ENCODE results near the gene CCDC40. TPM values are rescaled to one million over a fixed set of nuclear protein-coding genes. Genes with fewer than 3 reads are reported as not detected.

CCDC40 gene
- total RNA-seq, 1 donor from 2014 or later, result 7.7 TPM

- no peak for TF ChIP-seq CTCF (IDR thresholded peaks at IDR 0.05; ENCODE audit: unreplicated experiment)
- Mint-ChIP-seq H3K36me3 (ENCODE audit: low read depth, unreplicated experiment) (peaks cover 15% of the 10 kb centered on the region), H3K27me3 (ENCODE audit: unreplicated experiment) (no peaks in the 10 kb centered on the region)
These were observed 34.3 kb upstream of the CCDC40 start for GRCh38 chr17:80002070-80002641.

GRCh38 chr17:80002690-80003490 is 33.6 kb upstream of the CCDC40 start:
- Mint-ChIP-seq H3K27me3 (ENCODE audit: unreplicated experiment) (no peaks in the 10 kb centered on the region), H3K36me3 (ENCODE audit: low read depth, unreplicated experiment) (peaks cover 15% of the 10 kb centered on the region), H3K9me3 (ENCODE audit: unreplicated experiment) (no peaks in the 10 kb centered on the region), H3K4me1 (ENCODE audit: unreplicated experiment) (peaks cover 5% of the 10 kb centered on the region), H3K4me3 (ENCODE audit: unreplicated experiment) (no peak overlapping the region), H3K27ac (ENCODE audit: unreplicated experiment) (no peak overlapping the region)
- DNase-seq (ENCODE audit: low spot score), result no peak
- no peak for TF ChIP-seq CTCF (IDR thresholded peaks at IDR 0.05; ENCODE audit: unreplicated experiment)

More at GRCh38 chr17:80002070-80002641, 34.3 kb upstream of the CCDC40 start:
- Mint-ChIP-seq H3K9me3 (ENCODE audit: unreplicated experiment) (no peaks in the 10 kb centered on the region), H3K4me3 (ENCODE audit: unreplicated experiment) (no peak overlapping the region), H3K27ac (ENCODE audit: unreplicated experiment) (no peak overlapping the region), H3K4me1 (ENCODE audit: unreplicated experiment) (peaks cover 11% of the 10 kb centered on the region)
- no peak for DNase-seq (ENCODE audit: low spot score)

- no peak for TF ChIP-seq CTCF (IDR thresholded peaks at IDR 0.05; ENCODE audit: unreplicated experiment)
- peaks cover under 1% of the 10 kb centered on the region for H3K27me3 Mint-ChIP-seq (ENCODE audit: unreplicated experiment)
- H3K9me3 Mint-ChIP-seq (ENCODE audit: unreplicated experiment), result no peaks in the 10 kb centered on the region
- peaks cover 15% of the 10 kb centered on the region for H3K36me3 Mint-ChIP-seq (ENCODE audit: low read depth, unreplicated experiment)
- no peak overlapping the region for H3K4me3 Mint-ChIP-seq (ENCODE audit: unreplicated experiment)
- DNase-seq (ENCODE audit: low spot score), result no peak
- no peak overlapping the region for H3K27ac Mint-ChIP-seq (ENCODE audit: unreplicated experiment)
- H3K4me1 Mint-ChIP-seq (ENCODE audit: unreplicated experiment), result peaks cover 2% of the 10 kb centered on the region
These were observed 32.5 kb upstream of the CCDC40 start for GRCh38 chr17:80003969-80004368.

- TF ChIP-seq CTCF (IDR thresholded peaks at IDR 0.05; ENCODE audit: unreplicated experiment), result peak; percentile 99
- Mint-ChIP-seq H3K27me3 (ENCODE audit: unreplicated experiment) (peaks cover 2% of the 10 kb centered on the region), H3K27ac (ENCODE audit: unreplicated experiment) (no peak overlapping the region), H3K4me3 (ENCODE audit: unreplicated experiment) (peak overlapping the region; percentile 40), H3K36me3 (ENCODE audit: low read depth, unreplicated experiment) (peaks cover 10% of the 10 kb centered on the region), H3K4me1 (ENCODE audit: unreplicated experiment) (peaks cover 2% of the 10 kb centered on the region), H3K9me3 (ENCODE audit: unreplicated experiment) (no peaks in the 10 kb centered on the region)
- peak; percentile 68 for DNase-seq (ENCODE audit: low spot score)
These were observed 30.8 kb upstream of the CCDC40 start for GRCh38 chr17:80005360-80006338.
